Measurements from ENCODE around the gene ZNF260. TPM values are rescaled to one million over a fixed set of nuclear protein-coding genes. Genes with fewer than 3 reads are reported as not detected.
"Not testable (repeated sequence)": the region's sequence is repeated elsewhere in the genome, so short reads cannot be mapped to it uniquely, and the experiment has no call there.

ZNF260 gene
- total RNA-seq, 1 donor from 2014 or later, result 7.5 TPM

DNA sequence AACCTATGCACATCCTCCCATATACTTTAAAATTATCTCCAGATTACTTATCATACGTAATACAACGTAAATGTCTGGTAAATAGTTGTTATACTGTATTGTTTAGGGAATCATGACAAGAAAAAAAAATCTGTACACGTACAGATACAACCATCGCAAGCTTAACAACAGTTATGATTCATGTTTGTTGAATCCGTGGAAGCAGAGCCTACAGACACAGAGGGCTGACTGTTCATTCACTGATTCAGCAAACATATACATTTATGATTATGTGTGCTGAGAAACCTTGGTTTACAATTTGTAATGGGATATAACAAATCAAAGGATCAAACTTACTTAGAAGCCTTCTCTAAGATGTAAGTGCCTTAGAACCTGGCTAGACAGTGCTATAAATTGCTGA is 1.5 kb downstream of the ZNF260 start:
- Mint-ChIP-seq H3K36me3 (ENCODE audit: low read depth) (peaks cover 37% of the 10 kb centered on the region), H3K9me3 (peaks cover 49% of the 10 kb centered on the region), H3K27ac (peak overlapping the region; percentile 23), H3K4me1 (ENCODE audit: low read depth) (peaks cover 22% of the 10 kb centered on the region), H3K27me3 (ENCODE audit: insufficient read depth) (peaks cover 1% of the 10 kb centered on the region), H3K4me3 (peak overlapping the region; percentile 77)
- no peak for DNase-seq (ENCODE audit: low spot score)
- intact Hi-C loops (cut with micrococcal nuclease), result loop anchor here (5.0 kb wide), 1 partner anchor 311 kb away; the partner anchor contains the start of gene ZNF790

DNA sequence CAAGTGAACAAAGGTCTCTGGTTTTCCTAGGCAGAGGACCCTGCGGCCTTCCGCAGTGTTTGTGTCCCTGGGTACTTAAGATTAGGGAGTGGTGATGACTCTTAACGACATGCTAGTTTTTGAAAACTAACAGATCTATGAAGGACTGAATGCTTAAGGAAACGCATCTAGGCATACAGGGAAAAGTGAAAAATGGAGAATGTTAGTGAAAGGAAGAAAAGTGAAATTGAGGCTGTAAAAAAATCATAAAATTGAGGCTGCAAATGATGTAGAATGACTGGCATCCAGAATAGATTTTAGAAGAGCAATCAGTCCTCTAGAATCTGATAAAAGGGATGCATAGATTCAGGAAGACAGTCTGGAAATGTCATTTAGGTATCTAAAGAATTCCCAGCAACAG is 3.5 kb downstream of the ZNF260 start:
- peaks cover 53% of the 10 kb centered on the region for H3K9me3 Mint-ChIP-seq
- peaks cover 22% of the 10 kb centered on the region for H3K4me1 Mint-ChIP-seq (ENCODE audit: low read depth)
- no peak overlapping the region for H3K27ac Mint-ChIP-seq
- peaks cover 1% of the 10 kb centered on the region for H3K27me3 Mint-ChIP-seq (ENCODE audit: insufficient read depth)
- intact Hi-C loops (cut with micrococcal nuclease), result loop anchor here (5.0 kb wide), 1 partner anchor 313 kb away; the partner anchor contains the start of gene ZNF790
- no peak overlapping the region for H3K4me3 Mint-ChIP-seq
- peaks cover 46% of the 10 kb centered on the region for H3K36me3 Mint-ChIP-seq (ENCODE audit: low read depth)
- DNase-seq (ENCODE audit: low spot score), result no peak

DNA sequence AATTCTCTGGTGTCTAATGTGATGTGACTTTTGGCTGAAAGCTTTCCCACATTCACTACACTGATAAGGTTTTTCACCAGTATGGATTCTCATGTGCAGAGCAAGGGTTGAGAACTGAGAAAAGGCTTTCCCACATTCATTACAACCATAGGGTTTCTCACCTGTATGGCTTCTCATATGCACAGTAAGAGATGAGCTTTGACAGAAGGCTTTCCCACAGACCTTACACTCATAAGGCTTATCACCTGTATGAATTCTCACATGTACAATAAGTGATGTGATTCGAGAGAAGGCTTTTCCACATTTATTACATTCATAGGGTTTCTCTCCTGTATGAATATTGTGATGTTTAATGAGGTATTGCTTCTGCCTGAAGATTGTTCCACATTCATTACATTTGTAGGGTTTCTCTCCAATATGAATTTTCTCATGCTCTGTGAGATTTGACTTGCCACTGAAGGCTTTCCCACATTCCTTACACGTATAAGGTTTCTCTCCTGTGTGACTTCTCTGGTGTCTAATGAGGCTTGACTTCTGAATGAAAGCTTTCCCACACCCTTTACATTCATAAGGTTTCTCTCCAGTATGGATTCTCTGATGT is 14.0 kb downstream of the ZNF260 start:
- no peaks in the 10 kb centered on the region for H3K27me3 Mint-ChIP-seq (ENCODE audit: insufficient read depth)
- H3K4me3 Mint-ChIP-seq, result no peak overlapping the region
- no peak overlapping the region for H3K27ac Mint-ChIP-seq
- peaks cover 78% of the 10 kb centered on the region for H3K9me3 Mint-ChIP-seq
- intact Hi-C loops (cut with micrococcal nuclease), result no loop called here
- H3K4me1 Mint-ChIP-seq (ENCODE audit: low read depth), result no peaks in the 10 kb centered on the region
- peaks cover 48% of the 10 kb centered on the region for H3K36me3 Mint-ChIP-seq (ENCODE audit: low read depth)
- no peak for DNase-seq (ENCODE audit: low spot score)

DNA sequence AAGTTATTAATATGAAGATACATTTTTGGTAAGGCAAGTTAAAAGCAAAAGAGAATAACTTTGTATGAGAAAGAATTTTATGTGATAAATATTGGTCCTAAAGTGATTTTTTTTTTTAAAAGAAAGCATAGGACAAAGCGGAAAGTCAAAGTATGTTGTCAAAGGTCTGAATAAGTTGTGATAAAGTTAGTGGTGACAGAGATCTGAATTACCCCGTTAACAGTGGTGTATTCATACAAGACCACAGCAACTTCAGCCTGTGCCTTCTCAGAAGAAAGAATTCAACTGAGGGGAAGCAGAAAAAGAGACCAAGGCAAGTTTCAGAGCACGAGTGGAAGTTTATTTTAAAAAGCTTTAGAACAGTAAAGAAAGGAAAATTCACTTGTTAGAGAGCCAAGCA is 19.7 kb downstream of the ZNF260 start:
- H3K27me3 Mint-ChIP-seq (ENCODE audit: insufficient read depth), result no peaks in the 10 kb centered on the region
- H3K36me3 Mint-ChIP-seq (ENCODE audit: low read depth), result peaks cover under 1% of the 10 kb centered on the region
- no peak overlapping the region for H3K4me3 Mint-ChIP-seq
- H3K27ac Mint-ChIP-seq, result no peak overlapping the region
- peaks cover 48% of the 10 kb centered on the region for H3K9me3 Mint-ChIP-seq
- intact Hi-C loops (cut with micrococcal nuclease), result no loop called here
- DNase-seq (ENCODE audit: low spot score), result no peak
- H3K4me1 Mint-ChIP-seq (ENCODE audit: low read depth), result no peaks in the 10 kb centered on the region

DNA sequence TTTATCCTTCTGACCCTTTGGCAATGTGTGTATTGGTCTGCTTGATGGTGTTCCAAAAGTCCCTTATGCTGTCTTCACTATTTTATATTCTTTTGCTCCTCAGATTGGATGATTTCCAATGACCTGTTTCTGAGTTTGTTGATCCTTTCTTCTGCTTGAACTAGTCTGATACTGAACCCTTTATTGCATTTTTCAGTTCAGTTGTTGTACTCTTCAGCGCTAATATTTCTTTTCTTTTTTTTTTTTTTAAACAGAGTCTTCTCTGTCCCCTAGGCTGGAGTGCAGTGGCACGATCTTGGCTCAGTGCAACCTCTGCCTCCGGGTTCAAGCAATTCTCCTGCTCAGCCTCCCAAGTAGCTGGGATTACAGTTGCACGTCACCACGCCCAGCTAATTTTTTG is 26.1 kb downstream of the ZNF260 start:
- Mint-ChIP-seq H3K4me3 (no peak overlapping the region), H3K9me3 (peaks cover 46% of the 10 kb centered on the region), H3K27me3 (ENCODE audit: insufficient read depth) (no peaks in the 10 kb centered on the region), H3K4me1 (ENCODE audit: low read depth) (no peaks in the 10 kb centered on the region), H3K36me3 (ENCODE audit: low read depth) (no peaks in the 10 kb centered on the region), H3K27ac (no peak overlapping the region)
- intact Hi-C loops (cut with micrococcal nuclease), result no loop called here
- DNase-seq (ENCODE audit: low spot score), result no peak

DNA sequence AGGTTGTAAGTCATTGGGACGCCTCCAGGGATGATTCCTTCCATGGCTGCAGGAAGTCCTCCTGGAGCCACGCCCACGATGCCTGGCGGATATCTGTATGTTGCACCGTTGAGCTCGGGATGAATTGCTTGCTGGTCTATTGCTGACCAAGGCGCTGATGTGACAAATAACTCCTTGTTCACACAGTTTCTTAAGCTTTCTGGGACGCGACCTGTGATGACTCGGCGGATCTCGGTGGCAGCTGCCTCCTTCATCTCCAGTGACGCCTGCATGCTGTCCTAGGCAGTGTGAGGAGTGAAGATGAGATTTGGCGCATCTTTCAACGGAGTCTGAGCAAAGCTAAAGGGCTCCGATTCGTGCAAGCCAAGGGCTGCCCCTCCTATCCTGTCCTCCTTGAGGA is 31.1 kb downstream of the ZNF260 start:
- Mint-ChIP-seq H3K4me1 (ENCODE audit: low read depth) (no peaks in the 10 kb centered on the region), H3K4me3 (no peak overlapping the region), H3K9me3 (peaks cover 39% of the 10 kb centered on the region), H3K27ac (no peak overlapping the region), H3K36me3 (ENCODE audit: low read depth) (no peaks in the 10 kb centered on the region), H3K27me3 (ENCODE audit: insufficient read depth) (no peaks in the 10 kb centered on the region)
- DNase-seq (ENCODE audit: low spot score), result no peak
- intact Hi-C loops (cut with micrococcal nuclease), result no loop called here

DNA sequence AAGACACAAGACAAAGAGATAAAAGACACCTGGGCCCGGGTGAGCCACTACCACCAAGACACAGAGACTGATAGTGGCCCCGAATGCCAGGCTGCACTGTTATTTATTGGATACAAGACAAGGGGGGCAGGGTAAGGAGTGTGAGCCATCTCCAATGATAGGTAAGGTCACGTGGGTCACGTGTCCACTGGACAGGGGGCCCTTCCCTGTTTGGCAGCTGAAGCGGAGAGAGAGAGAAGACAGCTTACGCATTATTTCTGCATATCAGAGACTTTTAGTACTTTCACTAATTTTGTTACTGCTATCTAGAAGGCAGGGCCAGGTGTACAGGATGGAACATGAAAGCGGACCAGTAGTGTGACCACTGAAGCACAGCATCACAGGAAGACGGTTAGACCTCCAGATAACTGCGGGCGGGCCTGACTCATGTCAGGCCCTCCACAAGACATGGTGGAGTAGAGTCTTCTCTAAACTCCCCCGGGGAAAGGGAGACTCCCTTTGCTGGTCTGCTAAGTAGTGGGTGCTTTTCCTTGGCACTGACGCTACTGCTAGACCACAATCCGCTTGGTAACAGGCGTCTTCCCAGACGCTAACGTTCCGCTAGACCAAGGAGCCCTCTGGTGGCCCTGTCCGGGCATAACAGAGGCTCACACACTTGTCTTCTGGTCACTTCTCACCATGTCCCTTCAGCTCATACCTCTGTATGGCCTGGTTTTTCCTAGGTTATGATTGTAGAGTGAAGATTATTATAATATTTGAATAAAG is 35.2 kb downstream of the ZNF260 start:
- peaks cover 27% of the 10 kb centered on the region for H3K9me3 Mint-ChIP-seq
- H3K36me3 Mint-ChIP-seq (ENCODE audit: low read depth); H3K4me3 Mint-ChIP-seq; H3K27me3 Mint-ChIP-seq (ENCODE audit: insufficient read depth); DNase-seq (ENCODE audit: low spot score); H3K27ac Mint-ChIP-seq; intact Hi-C loops (cut with micrococcal nuclease): not testable (repeated sequence)
- peaks cover 16% of the 10 kb centered on the region for H3K4me1 Mint-ChIP-seq (ENCODE audit: low read depth)

DNA sequence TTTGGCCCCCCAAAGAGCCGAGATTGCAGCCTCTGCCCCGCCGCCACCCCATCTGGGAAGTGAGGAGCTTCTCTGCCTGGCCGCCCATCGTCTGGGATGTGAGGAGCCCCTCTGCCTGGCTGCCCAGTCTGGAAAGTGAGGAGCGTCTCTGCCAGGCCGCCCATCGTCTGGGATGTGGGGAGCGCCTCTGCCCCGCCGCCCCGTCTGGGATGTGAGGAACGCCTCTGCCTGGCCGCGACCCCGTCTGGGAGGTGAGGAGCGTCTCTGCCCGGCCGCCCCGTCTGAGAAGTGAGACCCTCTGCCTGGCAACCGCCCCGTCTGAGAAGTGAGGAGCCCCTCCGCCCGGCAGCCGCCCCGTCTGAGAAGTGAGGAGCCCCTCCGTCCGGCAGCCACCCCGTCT is 37.2 kb downstream of the ZNF260 start:
- H3K27ac Mint-ChIP-seq; intact Hi-C loops (cut with micrococcal nuclease); H3K27me3 Mint-ChIP-seq (ENCODE audit: insufficient read depth); DNase-seq (ENCODE audit: low spot score); H3K36me3 Mint-ChIP-seq (ENCODE audit: low read depth): not testable (repeated sequence)
- Mint-ChIP-seq H3K9me3 (peaks cover 27% of the 10 kb centered on the region), H3K4me1 (ENCODE audit: low read depth) (peaks cover 18% of the 10 kb centered on the region), H3K4me3 (peak overlapping the region; percentile 96)

DNA sequence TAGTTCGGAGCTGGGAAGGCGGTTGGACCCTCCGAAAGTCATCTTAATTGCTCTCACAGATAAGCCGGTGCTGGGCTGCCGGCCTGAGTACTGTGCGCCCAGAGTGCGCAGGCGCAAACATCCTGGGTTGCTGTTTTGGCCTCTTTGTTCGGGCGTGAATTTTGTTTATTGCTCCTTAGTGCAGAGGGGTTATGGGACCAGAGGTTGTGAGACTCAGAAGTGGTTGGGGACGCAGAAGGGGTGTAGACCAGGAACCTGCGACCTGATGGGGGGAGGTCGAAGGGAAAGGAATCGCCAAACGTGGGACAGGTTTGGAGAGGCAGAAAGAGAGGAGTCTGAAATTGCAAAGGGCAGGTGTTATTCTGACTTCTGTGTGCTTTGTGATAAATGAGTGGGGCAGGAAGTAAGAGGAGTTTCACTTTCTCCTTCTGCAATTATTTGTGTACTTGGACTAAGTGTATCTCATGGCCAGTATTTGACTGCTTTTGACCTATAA is 38.1 kb downstream of the ZNF260 start:
- Mint-ChIP-seq H3K36me3 (ENCODE audit: low read depth) (peaks cover 8% of the 10 kb centered on the region), H3K27me3 (ENCODE audit: insufficient read depth) (no peaks in the 10 kb centered on the region), H3K4me1 (ENCODE audit: low read depth) (peaks cover 18% of the 10 kb centered on the region), H3K9me3 (peaks cover 29% of the 10 kb centered on the region), H3K27ac (peak overlapping the region; percentile 97), H3K4me3 (peak overlapping the region; percentile 96)
- DNase-seq (ENCODE audit: low spot score), result peak; percentile 72
- intact Hi-C loops (cut with micrococcal nuclease), result loop anchor here (1.0 to 10.0 kb wide), 19 partner anchors 38 to 1717 kb away; partner anchors contain the start of genes ZFP14, ZFP82, ZNF260 and ZNF345

DNA sequence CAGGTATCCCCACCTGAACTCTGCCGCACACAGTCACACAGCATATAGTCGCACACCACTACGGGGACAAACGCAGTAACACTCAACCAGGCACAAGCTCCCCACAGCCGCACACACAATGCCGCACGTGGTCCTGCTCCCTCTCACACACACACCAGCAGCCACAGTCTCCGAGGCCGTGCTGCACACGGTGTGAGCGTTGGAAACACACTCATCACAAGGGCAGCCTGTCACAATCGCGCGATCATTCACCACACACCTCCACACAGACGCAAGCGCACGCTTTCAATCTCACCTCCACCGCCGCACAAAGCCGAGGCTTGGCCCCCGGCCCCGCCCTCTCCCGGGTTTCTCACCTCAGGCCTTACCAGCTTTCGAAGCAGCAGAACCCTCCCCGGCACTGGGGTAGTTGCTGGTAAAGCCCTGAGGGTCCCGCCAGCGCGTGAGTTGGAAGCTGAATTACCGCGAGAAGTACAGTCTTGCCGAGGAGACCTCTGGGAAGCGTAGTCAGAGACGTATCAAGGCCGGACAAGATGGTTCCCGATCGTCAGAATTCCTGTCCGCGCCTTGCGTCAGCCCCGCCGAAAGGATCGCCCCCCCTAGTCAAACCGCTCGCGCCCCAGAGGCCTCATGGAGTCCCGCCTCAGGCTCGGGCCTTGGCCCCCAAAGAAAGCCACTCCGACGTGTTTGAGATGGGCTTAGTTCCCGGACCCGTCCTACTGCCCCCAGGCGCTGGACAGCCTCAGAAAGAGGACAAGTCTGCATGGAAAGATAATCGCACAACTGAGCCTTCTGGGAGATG is 38.8 kb downstream of the ZNF260 start, which contains the start of gene ZNF566:
Gene ZNF566, minus strand, starts transcription at position 444 of the 802 bp plus-strand sequence. CDS start 13,004 bp downstream, outside the sequence.
- Mint-ChIP-seq H3K4me1 (ENCODE audit: low read depth) (peaks cover 18% of the 10 kb centered on the region), H3K4me3 (peak within 1 kb of the TSS; percentile 96), H3K27me3 (ENCODE audit: insufficient read depth) (no peaks in the 10 kb centered on the region), H3K36me3 (ENCODE audit: low read depth) (peaks cover 9% of the 10 kb centered on the region), H3K9me3 (peaks cover 30% of the 10 kb centered on the region), H3K27ac (peak within 1 kb of the TSS; percentile 97)
- DNase-seq (ENCODE audit: low spot score), result peak; percentile 88
- intact Hi-C loops (cut with micrococcal nuclease), result loop anchor here (1.0 to 10.0 kb wide), 19 partner anchors 39 to 1717 kb away; partner anchors contain the start of genes ZFP14, ZFP82, ZNF260 and ZNF345

DNA sequence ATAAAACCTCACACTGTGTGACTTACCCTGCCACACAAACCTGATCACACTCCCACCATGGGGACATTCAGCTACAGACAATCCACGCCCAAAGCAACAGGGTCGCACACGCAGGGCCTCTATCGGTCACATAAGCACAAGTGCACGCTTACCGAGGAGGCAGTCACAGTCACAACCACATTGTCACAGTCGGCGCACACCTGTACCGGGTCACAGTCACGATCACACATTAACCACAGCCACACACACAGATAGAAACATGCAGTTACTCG is 39.3 kb downstream of the ZNF260 start:
- H3K4me1 Mint-ChIP-seq (ENCODE audit: low read depth), result peaks cover 18% of the 10 kb centered on the region
- H3K36me3 Mint-ChIP-seq (ENCODE audit: low read depth), result peaks cover 11% of the 10 kb centered on the region
- peak overlapping the region; percentile 96 for H3K4me3 Mint-ChIP-seq
- no peaks in the 10 kb centered on the region for H3K27me3 Mint-ChIP-seq (ENCODE audit: insufficient read depth)
- no peak for DNase-seq (ENCODE audit: low spot score)
- peaks cover 33% of the 10 kb centered on the region for H3K9me3 Mint-ChIP-seq
- peak overlapping the region; percentile 97 for H3K27ac Mint-ChIP-seq
- intact Hi-C loops (cut with micrococcal nuclease), result loop anchor here (1.0 to 10.0 kb wide), 19 partner anchors 40 to 1716 kb away; partner anchors contain the start of genes ZFP14, ZFP82, ZNF260 and ZNF345

DNA sequence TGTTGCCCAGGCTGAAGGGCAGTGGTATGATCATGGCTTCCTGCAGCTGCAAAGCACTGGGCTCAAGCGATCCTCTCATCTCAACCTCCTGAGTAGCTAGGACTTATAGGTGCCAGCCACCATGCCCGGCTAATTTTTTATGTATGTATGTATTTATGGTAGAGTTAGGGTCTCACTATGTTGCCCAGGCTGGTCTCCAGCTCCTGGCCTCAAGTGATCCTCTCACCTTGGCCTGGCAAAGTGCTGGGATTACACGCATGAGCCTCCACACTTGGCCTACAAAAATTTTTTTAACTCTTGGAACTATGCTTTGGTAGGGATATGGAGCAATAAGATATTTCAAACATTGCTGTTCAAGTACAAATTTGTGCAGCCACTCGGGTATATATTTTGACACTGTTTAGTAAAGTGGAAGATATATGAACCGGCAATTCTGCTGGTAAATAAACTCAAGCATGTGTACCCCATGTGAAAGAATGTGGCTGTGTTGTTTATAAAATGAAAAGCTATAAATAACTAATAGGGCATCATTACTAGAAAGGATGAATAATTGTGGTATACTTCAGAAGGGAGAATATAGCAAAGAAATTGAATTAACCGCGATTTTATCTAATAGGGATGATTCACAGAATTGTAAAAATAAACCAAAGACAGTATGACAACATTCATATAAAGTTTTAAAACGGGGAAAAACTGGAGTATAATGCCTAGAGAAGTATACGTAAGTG is 39.8 kb downstream of the ZNF260 start:
- Mint-ChIP-seq H3K4me1 (ENCODE audit: low read depth) (peaks cover 18% of the 10 kb centered on the region), H3K27me3 (ENCODE audit: insufficient read depth) (no peaks in the 10 kb centered on the region), H3K4me3 (peak overlapping the region; percentile 96), H3K9me3 (peaks cover 38% of the 10 kb centered on the region), H3K27ac (peak overlapping the region; percentile 97), H3K36me3 (ENCODE audit: low read depth) (peaks cover 12% of the 10 kb centered on the region)
- intact Hi-C loops (cut with micrococcal nuclease), result loop anchor here (2.0 to 10.0 kb wide), 5 partner anchors 361 to 1715 kb away; partner anchors contain the start of genes ZNF569, ZNF570 and ZNF599
- no peak for DNase-seq (ENCODE audit: low spot score)

Measured in activated T-helper 1 cell treated with anti-CD3 and anti-CD28 coated beads, Interleukin-12 subunit alpha, Interleukin-12 subunit beta, Interleukin-2, Interleukin-4 antibody, amounts not matched to agents 30 ng/mL and 10 ng/mL and 1 ng/mL, durations not matched to agents 14 hours and 24 hours and 36 hours (primary cell).